H1 (cell line): ENCODE measurements around the gene FRY. TPM values are rescaled to one million over a fixed set of nuclear protein-coding genes. Genes with fewer than 3 reads are reported as not detected.

Experiments
- CTCF ChIA-PET: fragments of 300-600 bp; sonication (Branson Sonifier 250); formaldehyde crosslinking; loops from one replicate; lab custom pipeline; 2021; ENCODE audit not compliant: partially characterized antibody; lab: Charles Lee
- POLR2A ChIA-PET: fragments of 300-600 bp; sonication (Branson Sonifier 250); formaldehyde crosslinking; loops from one replicate; lab custom pipeline; 2021; ENCODE audit warnings: inconsistent platforms; ENCODE audit not compliant: partially characterized antibody; lab: Charles Lee
- DNase-seq, 2 experiments: peaks; one replicate each; pipeline versions ENCODE4 v3.0.0 to v3.0.0-alpha.2; 2010 to 2022; ENCODE audit warnings: low spot score in 2 of 2, low read depth in 1 of 2, mixed read lengths in 1 of 2
- FAIRE-seq: peaks from 2 replicates; lab custom pipeline; 2011; peaks lifted over from hg19 to GRCh38; lab: Jason Lieb, UNC
- H2AFZ ChIP-seq: 2 replicates; pipeline ENCODE4 v1.8.1; 2012; ENCODE audit warnings: low read length, inconsistent platforms
- H2AK5ac ChIP-seq: 2 replicates; pipeline ENCODE4 v1.6.1; 2013; ENCODE audit warnings: low read depth, low read length
- H2BK120ac ChIP-seq: replicated peaks from 2 replicates; pipeline ENCODE3; 2013; ENCODE audit warnings: low read depth, low read length, inconsistent platforms
- H2BK12ac ChIP-seq: 2 replicates; pipeline ENCODE4 v1.6.1; 2013; ENCODE audit warnings: low read depth, low read length
- H2BK15ac ChIP-seq: 2 replicates; pipeline ENCODE4 v1.6.1; 2013; ENCODE audit warnings: low read length
- H2BK20ac ChIP-seq: 2 replicates; pipeline ENCODE4 v1.6.1; 2013; ENCODE audit warnings: low read length
- H2BK5ac ChIP-seq: 2 replicates; pipeline ENCODE4 v1.6.1; 2013; ENCODE audit warnings: low read depth, low read length
- H3K14ac ChIP-seq: 2 replicates; pipeline ENCODE4 v1.6.1; 2013; ENCODE audit warnings: inconsistent platforms; ENCODE audit not compliant: insufficient read length
- H3K18ac ChIP-seq: 2 replicates; pipeline ENCODE4 v1.6.1; 2013; ENCODE audit warnings: low read length; ENCODE audit errors: extremely low read depth
- H3K23ac ChIP-seq: 2 replicates; pipeline ENCODE4 v1.6.1; 2013; ENCODE audit warnings: inconsistent platforms; ENCODE audit not compliant: insufficient read length
- H3K23me2 ChIP-seq: 2 replicates; pipeline ENCODE4 v1.6.1; 2013; ENCODE audit warnings: low read depth, low read length
- H3K27ac ChIP-seq: 2 replicates; pipeline ENCODE4 v1.6.1; 2011; ENCODE audit warnings: low read depth, low read length, inconsistent platforms
- H3K27me3 ChIP-seq, 4 experiments: replicated peaks in 1 of 4; 1 replicate in 1 of 4; 2 replicates in 3 of 4; pipeline versions ENCODE4 v1.6.1 to v1.8.1; 2011 to 2013; ENCODE audit warnings: low read length in 3 of 4, mild to moderate bottlenecking in 3 of 4, inconsistent platforms in 2 of 4, mixed read lengths in 2 of 4, moderate library complexity in 1 of 4; ENCODE audit not compliant: control insufficient read depth in 3 of 4, insufficient read depth in 3 of 4; ENCODE audit errors: extremely low read depth in 1 of 4
- H3K36me3 ChIP-seq, 4 experiments: 2 replicates each; pipeline versions ENCODE4 v1.6.1 to v1.8.1; 2011 to 2013; ENCODE audit warnings: mild to moderate bottlenecking in 4 of 4, low read length in 3 of 4, moderate library complexity in 2 of 4, control low read depth in 1 of 4, inconsistent platforms in 1 of 4; ENCODE audit not compliant: insufficient read depth in 4 of 4, control insufficient read depth in 2 of 4
- H3K4ac ChIP-seq: replicated peaks from 2 replicates; pipeline ENCODE3; 2013; ENCODE audit warnings: low read length, low read depth, mixed read lengths, inconsistent platforms; ENCODE audit not compliant: insufficient read length
- H3K4me1 ChIP-seq, 4 experiments: replicated peaks in 1 of 4; 1 replicate in 1 of 4; 2 replicates in 3 of 4; pipeline versions ENCODE4 v1.6.1 to v1.8.1; 2011 to 2013; ENCODE audit warnings: low read length in 3 of 4, inconsistent platforms in 2 of 4, mixed read lengths in 1 of 4; ENCODE audit not compliant: insufficient read depth in 4 of 4, control insufficient read depth in 3 of 4
- H3K4me2 ChIP-seq, 2 experiments: 2 replicates each; pipeline versions ENCODE4 v1.6.1 to v1.8.1; 2011 to 2013; ENCODE audit warnings: low read depth in 2 of 2, low read length in 2 of 2, control low read depth in 1 of 2, inconsistent platforms in 1 of 2, mild to moderate bottlenecking in 1 of 2; ENCODE audit not compliant: insufficient read depth in 1 of 2
- H3K4me3 ChIP-seq, 4 experiments: fragments of 200-600, 300-600 bp in 1 of 4; sonication (generic), shearing (Covaris generic), sonication (Bioruptor Twin) in 1 of 4; 2 replicates each; pipeline versions ENCODE4 v1.5.1 to v1.8.1; 2011 to 2016; ENCODE audit warnings: low read length in 4 of 4, low read depth in 3 of 4, control low read depth in 2 of 4, inconsistent platforms in 2 of 4, mild to moderate bottlenecking in 2 of 4, mixed read lengths in 1 of 4, moderate library complexity in 1 of 4; ENCODE audit not compliant: insufficient read depth in 2 of 4; ENCODE audit errors: extremely low read depth in 1 of 4
- H3K56ac ChIP-seq: replicated peaks from 2 replicates; pipeline ENCODE3; 2013; ENCODE audit warnings: low read depth, mild to moderate bottlenecking, mixed read lengths, low read length, inconsistent platforms; ENCODE audit not compliant: insufficient read length
- H3K79me1 ChIP-seq: 2 replicates; pipeline ENCODE4 v1.6.1; 2013; ENCODE audit warnings: low read depth, low read length, control low read depth
- H3K79me2 ChIP-seq, 2 experiments: 2 replicates each; pipeline versions ENCODE4 v1.6.1 to v1.8.1; 2012 to 2013; ENCODE audit warnings: low read length in 2 of 2, mild to moderate bottlenecking in 2 of 2, inconsistent platforms in 1 of 2; ENCODE audit not compliant: insufficient read depth in 2 of 2, control insufficient read depth in 1 of 2
- H3K9ac ChIP-seq, 4 experiments: replicated peaks in 1 of 4; 1 replicate in 1 of 4; 2 replicates in 3 of 4; pipeline versions ENCODE4 v1.6.1 to v1.8.1; 2011 to 2013; ENCODE audit warnings: low read depth in 3 of 4, low read length in 3 of 4, control low read depth in 2 of 4, mild to moderate bottlenecking in 2 of 4, moderate library complexity in 2 of 4, inconsistent platforms in 1 of 4; ENCODE audit errors: extremely low read depth in 1 of 4
- H3K9me3 ChIP-seq, 2 experiments: 2 replicates each; pipeline versions ENCODE4 v1.6.1 to v1.8.1; 2012 to 2013; ENCODE audit warnings: mild to moderate bottlenecking in 2 of 2, moderate library complexity in 2 of 2, control low read depth in 1 of 2, inconsistent platforms in 1 of 2, low read depth in 1 of 2, low read length in 1 of 2, mixed read lengths in 1 of 2; ENCODE audit not compliant: insufficient read depth in 2 of 2
- H4K20me1 ChIP-seq, 2 experiments: replicated peaks in 1 of 2; 2 replicates each; pipeline versions ENCODE3 to v1.8.1; 2011 to 2013; ENCODE audit warnings: inconsistent platforms in 2 of 2, low read length in 2 of 2, mild to moderate bottlenecking in 1 of 2; ENCODE audit not compliant: insufficient read depth in 2 of 2, control insufficient read depth in 1 of 2
- H4K5ac ChIP-seq: 2 replicates; pipeline ENCODE4 v1.6.1; 2013; ENCODE audit warnings: low read length, low read depth, mixed read lengths, inconsistent platforms; ENCODE audit not compliant: insufficient read length
- H4K8ac ChIP-seq: 2 replicates; pipeline ENCODE4 v1.8.0; 2013; ENCODE audit warnings: mild to moderate bottlenecking, moderate library complexity, low read length, inconsistent platforms; ENCODE audit not compliant: insufficient read depth; ENCODE audit errors: extremely low read depth
- H4K91ac ChIP-seq: replicated peaks from 2 replicates; pipeline ENCODE3; 2013; ENCODE audit warnings: low read length, mixed read lengths, inconsistent platforms; ENCODE audit not compliant: insufficient read length
- BRCA1 ChIP-seq: IDR thresholded peaks from 2 replicates; pipeline ENCODE4 v1.6.1; 2012; ENCODE audit warnings: low read depth, low read length, improper control_type of control experiment
- FOSL1 ChIP-seq: IDR thresholded peaks from 2 replicates; pipeline ENCODE4 v1.6.1; 2011; ENCODE audit warnings: mild to moderate bottlenecking, low read depth, low read length, moderate library complexity; ENCODE audit not compliant: insufficient read depth
- KDM4A ChIP-seq: IDR thresholded peaks from one replicate; pipeline ENCODE4 v1.7.1; 2012; ENCODE audit warnings: low read depth, mild to moderate bottlenecking, moderate library complexity, low read length, inconsistent platforms; ENCODE audit not compliant: severe bottlenecking
- MAFK ChIP-seq: IDR thresholded peaks from 2 replicates; pipeline ENCODE4 v1.6.1; 2012; ENCODE audit warnings: low read depth, mild to moderate bottlenecking, improper control_type of control experiment, low read length
- NRF1 ChIP-seq: IDR thresholded peaks from 2 replicates; pipeline ENCODE4 v1.6.1; 2011; ENCODE audit warnings: mild to moderate bottlenecking, low read depth, low read length, improper control_type of control experiment
- RAD21 ChIP-seq, 2 experiments: IDR thresholded peaks in 1 of 2; conservative IDR thresholded peaks in 1 of 2; 2 replicates each; pipeline ENCODE4 v1.6.1; 2011; ENCODE audit warnings: low read depth in 2 of 2, low read length in 2 of 2, improper control_type of control experiment in 1 of 2, inconsistent platforms in 1 of 2, mild to moderate bottlenecking in 1 of 2, moderate library complexity in 1 of 2
- RNF2 ChIP-seq: fragments of 200-900, 300-1000 bp; sonication (generic); IDR thresholded peaks from 2 replicates; pipeline ENCODE4 v1.7.1; 2016; ENCODE audit warnings: borderline replicate concordance, low read depth, mild to moderate bottlenecking, antibody characterized with exemption, low read length; ENCODE audit not compliant: poor library complexity, severe bottlenecking; ENCODE audit errors: missing control alignments
- SP2 ChIP-seq: IDR thresholded peaks from 2 replicates; pipeline ENCODE4 v1.6.1; 2012; ENCODE audit warnings: mild to moderate bottlenecking, low read length, inconsistent platforms
- TBP ChIP-seq: IDR thresholded peaks from 2 replicates; pipeline ENCODE4 v1.6.1; 2011; ENCODE audit warnings: low read depth, low read length, improper control_type of control experiment
- TEAD4 ChIP-seq: IDR thresholded peaks from 2 replicates; pipeline ENCODE4 v1.6.1; 2012; ENCODE audit warnings: low read depth, low read length, inconsistent platforms, mixed read lengths
- WGBS, 2 experiments: shearing (Covaris generic) in 1 of 2; methylation state at CpG; one replicate each; pipeline versions ENCODE4 v1.1.6 to v1.1.7; 2013 to 2015; ENCODE audit warnings: low lambda C conversion rate in 2 of 2, mixed read lengths in 2 of 2, inconsistent platforms in 1 of 2, low coverage in 1 of 2, missing lambda C conversion rate in 1 of 2; ENCODE audit not compliant: insufficient replicate concordance in 2 of 2, insufficient coverage in 1 of 2, insufficient read length in 1 of 2; ENCODE audit errors: extremely low coverage in 1 of 2, missing lambda C conversion rate in 1 of 2; 5-methylcytosine and 5-hydroxymethylcytosine counted together
- polyA plus RNA-seq, 7 experiments: library from polyadenylated mRNA; depleted of rRNA in 3 of 7; stranded (reverse) in 5 of 7; unstranded in 2 of 7; fragments of >200 nt in 5 of 7; fragments of 200-250 nt in 2 of 7; gene quantifications; 1 replicate in 5 of 7; 2 replicates in 1 of 7; 4 replicates in 1 of 7; pipeline versions ENCODE4 v1.2.1 to v1.2.3, GENCODE V29; 2011 to 2013; ENCODE audit warnings: missing spikeins in 2 of 7, mixed read lengths in 2 of 7
- total RNA-seq: library from RNA; stranded (reverse); fragmentation: NEBNext Ultra II Directional; extraction: Animal tissue kit (Norgen Biotek cat#: 25700); gene quantifications from 2 replicates; pipeline ENCODE4 v1.2.1, GENCODE V29; 2021
- TF ChIP-seq, protein P1 (sequence below): IDR thresholded peaks from 2 replicates; pipeline ENCODE4 v1.6.1; 2012; ENCODE audit warnings: low read length, inconsistent platforms

Gene FRY
- total and polyA plus RNA-seq, 2 of the 8 experiments (the other 6 are each of a cell fraction or from before 2014, with no cell fraction given): 4.3 to 9.2 TPM

- Histone ChIP-seq H3K4me3 (no peak overlapping the region), H3K79me1 (no peaks in the 10 kb centered on the region; the same call in 1 of the 2 replicates), H4K8ac (no peak overlapping the region), H4K20me1 (no peaks in the 10 kb centered on the region), H3K4me1 (peaks cover 3 to 8% (median 6%) of the 10 kb centered on the region in 4 experiments; a peak in 4 of 7 replicates), H3K23me2 (no peaks in the 10 kb centered on the region), H2BK20ac (no peak overlapping the region), H3K23ac (no peak overlapping the region), H3K27ac (no peak overlapping the region), H3K14ac (no peak overlapping the region), H3K79me2 (no peaks in the 10 kb centered on the region), H2BK15ac (no peak overlapping the region), H3K56ac (no peak overlapping the region), H3K36me3 (no peaks in the 10 kb centered on the region; a peak in 2 of 8 replicates), H2BK120ac (no peak overlapping the region), H3K4ac (no peak overlapping the region), H4K91ac (no peak overlapping the region), H2BK12ac (no peak overlapping the region), H2AFZ (no peak overlapping the region), H3K27me3 (no peaks in the 10 kb centered on the region), H3K18ac (no peak overlapping the region), H3K9ac (no peak overlapping the region), H3K9me3 (no peaks in the 10 kb centered on the region), H2AK5ac (no peak overlapping the region), H3K4me2 (no peak overlapping the region), H4K5ac (no peak overlapping the region), H2BK5ac (no peak overlapping the region)
- FAIRE-seq: no peak
- TF ChIP-seq BRCA1: no peak
- no peak for TF ChIP-seq FOSL1
- TF ChIP-seq MAFK: no peak
- no peak for TF ChIP-seq RNF2
- TF ChIP-seq KDM4A: no peak
- no peak for TF ChIP-seq TEAD4
- no peak for TF ChIP-seq SP2
- TF ChIP-seq TBP: no peak
- no peak for TF ChIP-seq RAD21 (IDR thresholded peaks at IDR 0.05 in 1 of 2, conservative IDR thresholded peaks at IDR 0.05 in 1 of 2; ENCODE audit: low read depth in 2 of 2, low read length in 2 of 2)
- TF ChIP-seq, protein P1, sequence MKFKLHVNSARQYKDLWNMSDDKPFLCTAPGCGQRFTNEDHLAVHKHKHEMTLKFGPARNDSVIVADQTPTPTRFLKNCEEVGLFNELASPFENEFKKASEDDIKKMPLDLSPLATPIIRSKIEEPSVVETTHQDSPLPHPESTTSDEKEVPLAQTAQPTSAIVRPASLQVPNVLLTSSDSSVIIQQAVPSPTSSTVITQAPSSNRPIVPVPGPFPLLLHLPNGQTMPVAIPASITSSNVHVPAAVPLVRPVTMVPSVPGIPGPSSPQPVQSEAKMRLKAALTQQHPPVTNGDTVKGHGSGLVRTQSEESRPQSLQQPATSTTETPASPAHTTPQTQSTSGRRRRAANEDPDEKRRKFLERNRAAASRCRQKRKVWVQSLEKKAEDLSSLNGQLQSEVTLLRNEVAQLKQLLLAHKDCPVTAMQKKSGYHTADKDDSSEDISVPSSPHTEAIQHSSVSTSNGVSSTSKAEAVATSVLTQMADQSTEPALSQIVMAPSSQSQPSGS: no peak
- no peak for TF ChIP-seq NRF1
- 95% methylated on average over 5 of the region's 5 CpGs; no CpG with 5 or more reads in 1 of the 2 experiments for WGBS, 2 experiments
- ChIA-PET CTCF (interaction anchor here (1.0 to 2.3 kb wide), 3 partner anchors 127 to 129 kb away, joined by 3 to 8 read pairs (median 5); no protein-coding TSS in a partner anchor), POLR2A (no interaction called here)
- DNase-seq: no peak
Observed at GRCh38 chr13:32038343-32038742, 6.8 kb downstream of the FRY start.
